Sigmoid colon (tissue), 7 donors: ENCODE measurements around the gene ZMYM1. TPM values are rescaled to one million over a fixed set of nuclear protein-coding genes. Genes with fewer than 3 reads are reported as not detected.
"Not testable (repeated sequence)": the region's sequence is repeated elsewhere in the genome, so short reads cannot be mapped to it uniquely, and the experiment has no call there.

Experiments used
- DNase-seq: peaks from one replicate; pipeline ENCODE4 v3.0.0-alpha.2; 2019
- H3K27ac ChIP-seq, 4 donors: fragments of 200-600 bp; sonication (generic); one replicate each; pipeline ENCODE4 v1.5.1; 2016 to 2019; ENCODE audit warnings: mild to moderate bottlenecking in 1 of 4
- H3K27me3 ChIP-seq, 3 donors: fragments of 200-600 bp; sonication (generic); one replicate each; pipeline ENCODE4 v1.5.1; 2019; ENCODE audit warnings: mild to moderate bottlenecking in 1 of 3
- H3K36me3 ChIP-seq, 4 donors: fragments of 200-600 bp; sonication (generic); one replicate each; pipeline ENCODE4 v1.5.1; 2016 to 2019
- H3K4me1 ChIP-seq, 4 donors: fragments of 200-600 bp; sonication (generic); one replicate each; pipeline ENCODE4 v1.5.1; 2017 to 2019
- H3K4me3 ChIP-seq, 4 donors: fragments of 200-600 bp; sonication (generic); one replicate each; pipeline ENCODE4 v1.5.1; 2017 to 2019; ENCODE audit warnings: mild to moderate bottlenecking in 2 of 4, moderate library complexity in 1 of 4
- H3K9me3 ChIP-seq, 4 donors: fragments of 200-600 bp in 3 of 4; sonication (generic) in 3 of 4; one replicate each; pipeline versions ENCODE4 v1.5.1 to v1.6.1; 2013 to 2019
- EP300 ChIP-seq, 4 donors: sonication (generic); formaldehyde crosslinking; IDR thresholded peaks; one replicate each; pipeline ENCODE4 v1.6.1; 2017; ENCODE audit warnings: antibody characterized with exemption in 4 of 4
- POLR2A ChIP-seq, 2 donors: fragments of 450-650 bp; IDR thresholded peaks; one replicate each; pipeline ENCODE4 v1.6.1; 2016; ENCODE audit warnings: antibody characterized with exemption in 2 of 2, mild to moderate bottlenecking in 2 of 2, moderate library complexity in 2 of 2
- POLR2AphosphoS5 ChIP-seq, 4 donors: sonication (generic); formaldehyde crosslinking; IDR thresholded peaks; one replicate each; pipeline ENCODE4 v1.6.1; 2017; ENCODE audit warnings: antibody characterized with exemption in 4 of 4
- WGBS, 2 donors: extraction: QIAGEN DNeasy Blood & Tissue Kit; methylation state at CpG; one replicate each; pipeline ENCODE4 v1.1.7; 2013; 5-methylcytosine and 5-hydroxymethylcytosine counted together
- intact Hi-C: fragments of 100-400 bp; cut with DNase I; formaldehyde crosslinking; loops from one replicate; pipeline ENCODE4 v1.15.1; 2023
- polyA plus RNA-seq, 3 donors: library from polyadenylated mRNA; stranded (reverse); fragments of 200-250 nt; gene quantifications; one replicate each; pipeline ENCODE4 v1.2.3, GENCODE V29; 2013
- total RNA-seq, 4 donors: library from RNA; depleted of rRNA; stranded (reverse); fragments of >200 nt; gene quantifications; one replicate each; pipeline ENCODE4 v1.1.0, GENCODE V29; 2016
- TF ChIP-seq, protein P1 (sequence below), 4 experiments: fragments of 450-650 bp in 3 of 4; fragments of 200-600 bp in 1 of 4; IDR thresholded peaks; one replicate each; pipeline ENCODE4 v1.5.1; 2016 to 2019; ENCODE audit warnings: antibody characterized with exemption in 4 of 4, mild to moderate bottlenecking in 3 of 4, moderate library complexity in 2 of 4
- donor health status: healthy with polysubstance abuse.
- donor health status: Bipolar disorder and iron deficiency.
- donor health status: healthy.

The ZMYM1 gene
- total and polyA plus RNA-seq, 7 donors = 1.8 to 29.6 (median 13.0) TPM

DNA sequence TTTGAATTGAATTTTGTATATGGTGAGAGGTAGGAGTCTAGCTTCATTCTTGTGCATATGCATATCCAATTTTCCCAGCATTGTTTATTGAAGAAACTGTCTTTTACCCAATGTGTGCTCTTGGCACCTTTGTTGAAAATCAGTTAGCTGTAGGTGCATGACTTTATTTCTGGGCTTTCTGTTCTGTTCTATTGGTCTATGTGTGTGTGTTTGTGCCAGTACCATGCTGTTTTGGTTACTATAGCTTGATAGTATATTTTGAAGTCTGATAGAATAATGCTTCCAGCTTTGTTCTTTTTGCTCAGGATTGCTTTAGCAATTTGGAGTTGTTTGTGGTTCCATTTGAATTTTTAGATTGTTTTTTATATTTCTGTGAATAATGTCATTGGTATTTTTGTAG is 9.4 kb upstream of the ZMYM1 start:
- Histone ChIP-seq H3K4me1 (no peaks in the 10 kb centered on the region), H3K27me3 (no peaks in the 10 kb centered on the region), H3K9me3 (peaks cover 0 to 3% (median 1%) of the 10 kb centered on the region in 4 donors), H3K36me3 (no peaks in the 10 kb centered on the region), H3K4me3 (no peak overlapping the region), H3K27ac (no peak overlapping the region)
- intact Hi-C loops = no loop called here
- TF ChIP-seq POLR2A (IDR thresholded peaks at IDR 0.05) = no peak
- TF ChIP-seq, protein P1, sequence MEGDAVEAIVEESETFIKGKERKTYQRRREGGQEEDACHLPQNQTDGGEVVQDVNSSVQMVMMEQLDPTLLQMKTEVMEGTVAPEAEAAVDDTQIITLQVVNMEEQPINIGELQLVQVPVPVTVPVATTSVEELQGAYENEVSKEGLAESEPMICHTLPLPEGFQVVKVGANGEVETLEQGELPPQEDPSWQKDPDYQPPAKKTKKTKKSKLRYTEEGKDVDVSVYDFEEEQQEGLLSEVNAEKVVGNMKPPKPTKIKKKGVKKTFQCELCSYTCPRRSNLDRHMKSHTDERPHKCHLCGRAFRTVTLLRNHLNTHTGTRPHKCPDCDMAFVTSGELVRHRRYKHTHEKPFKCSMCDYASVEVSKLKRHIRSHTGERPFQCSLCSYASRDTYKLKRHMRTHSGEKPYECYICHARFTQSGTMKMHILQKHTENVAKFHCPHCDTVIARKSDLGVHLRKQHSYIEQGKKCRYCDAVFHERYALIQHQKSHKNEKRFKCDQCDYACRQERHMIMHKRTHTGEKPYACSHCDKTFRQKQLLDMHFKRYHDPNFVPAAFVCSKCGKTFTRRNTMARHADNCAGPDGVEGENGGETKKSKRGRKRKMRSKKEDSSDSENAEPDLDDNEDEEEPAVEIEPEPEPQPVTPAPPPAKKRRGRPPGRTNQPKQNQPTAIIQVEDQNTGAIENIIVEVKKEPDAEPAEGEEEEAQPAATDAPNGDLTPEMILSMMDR (IDR thresholded peaks at IDR 0.05) = no peak
- no peak for TF ChIP-seq EP300 (IDR thresholded peaks at IDR 0.05)
- no peak for DNase-seq

DNA sequence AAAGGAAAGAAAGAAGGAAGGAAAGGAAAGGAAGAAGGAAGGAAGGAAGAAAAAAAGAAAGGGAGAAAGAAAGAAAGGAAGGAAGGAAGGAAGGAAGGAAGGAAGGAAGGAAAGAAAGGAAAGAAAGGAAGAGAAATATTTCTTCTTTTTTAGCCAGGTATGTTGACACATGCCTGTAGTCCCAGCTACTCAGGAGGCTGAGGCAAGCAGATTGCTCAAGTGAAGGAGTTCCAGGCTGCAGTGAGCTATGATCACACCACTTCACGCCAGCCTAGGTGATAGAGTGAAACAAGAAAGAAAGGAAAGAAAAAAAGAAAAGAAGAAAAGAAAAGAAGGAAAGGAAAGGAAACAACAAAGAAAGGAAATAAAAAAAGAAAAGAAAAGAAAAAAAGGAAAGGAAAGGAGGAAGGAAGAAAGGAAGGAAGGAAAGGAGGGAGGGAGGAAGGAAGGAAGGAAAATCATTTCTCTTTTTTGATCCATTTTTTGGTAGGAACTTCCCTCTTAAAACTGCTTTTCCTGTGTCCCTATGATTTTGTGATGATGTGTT is 5.8 kb upstream of the ZMYM1 start:
- Histone ChIP-seq H3K9me3 (peaks cover 0 to 3% (median 2%) of the 10 kb centered on the region in 4 donors), H3K4me1 (no peaks in the 10 kb centered on the region), H3K27ac (no peak overlapping the region), H3K27me3 (no peaks in the 10 kb centered on the region), H3K36me3 (no peaks in the 10 kb centered on the region), H3K4me3 (no peak overlapping the region)
- no peak for DNase-seq
- TF ChIP-seq, protein P1 (IDR thresholded peaks at IDR 0.05) = no peak
- TF ChIP-seq POLR2AphosphoS5 (IDR thresholded peaks at IDR 0.05) = no peak
- no peak for TF ChIP-seq EP300 (IDR thresholded peaks at IDR 0.05)
- TF ChIP-seq POLR2A (IDR thresholded peaks at IDR 0.05) = no peak
- 93 to 94% methylated on average over 1 of the region's 1 CpG for WGBS, 2 donors
- intact Hi-C loops = no loop called here

DNA sequence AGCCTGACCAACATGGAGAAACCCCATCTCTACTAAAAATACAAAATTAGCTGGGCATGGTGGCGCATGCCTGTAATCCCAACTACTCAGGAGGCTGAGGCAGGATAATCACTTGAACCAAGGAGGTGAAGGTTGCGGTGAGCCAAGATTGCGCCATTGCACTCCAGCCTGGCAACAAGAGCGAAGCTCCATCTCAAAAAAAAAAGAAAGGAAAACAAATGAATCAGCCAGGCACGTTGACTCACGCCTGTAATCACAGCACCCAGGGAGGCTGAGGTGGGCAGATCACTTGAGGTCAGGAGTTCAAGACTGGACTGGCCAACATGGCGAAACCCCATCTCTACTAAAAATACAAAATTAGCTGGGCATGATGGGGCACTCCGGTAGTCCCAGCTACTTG is 2.8 kb upstream of the ZMYM1 start:
- peaks cover 0 to 22% (median 14%) of the 10 kb centered on the region in 4 donors for H3K4me1 ChIP-seq
- H3K27me3 ChIP-seq, H3K9me3 ChIP-seq, intact Hi-C loops, H3K36me3 ChIP-seq, DNase-seq, H3K4me3 ChIP-seq, H3K27ac ChIP-seq: not testable (repeated sequence)
- whole genome bisulfite sequencing, 2 donors = 83 to 84% methylated on average over 8 of the region's 8 CpGs

DNA sequence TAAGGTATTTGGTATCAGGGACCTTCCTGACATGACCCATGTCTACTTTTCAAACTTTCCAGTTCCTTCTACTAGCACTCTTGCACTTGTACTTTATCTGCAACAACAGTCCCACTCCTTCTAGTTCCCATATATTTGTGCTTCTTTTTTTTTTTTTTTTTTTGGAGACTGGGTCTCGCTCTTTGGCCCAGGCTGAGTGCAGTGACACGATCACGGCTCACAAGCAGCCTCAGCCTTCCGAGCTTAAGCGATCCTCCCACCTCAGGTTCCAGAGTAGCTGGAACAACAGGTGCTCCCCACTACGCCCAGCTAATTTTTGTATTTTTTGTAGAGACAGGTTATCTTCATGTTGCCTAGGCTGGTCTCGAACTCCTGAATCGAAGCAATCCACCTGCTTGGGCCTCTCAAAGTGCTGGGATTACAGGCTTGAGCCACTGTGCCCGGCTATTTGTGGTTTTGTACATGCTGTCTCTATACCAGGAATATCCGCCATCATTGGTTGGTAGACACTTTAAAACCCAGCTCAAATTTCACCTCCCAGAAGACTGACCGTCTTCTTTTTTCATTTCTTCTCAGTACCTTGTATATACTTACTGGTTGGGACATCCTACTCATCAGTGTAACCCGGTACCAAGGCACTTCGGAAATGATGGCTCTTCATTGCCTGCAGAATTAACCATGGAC is 1.1 kb downstream of the ZMYM1 start:
- intact Hi-C loops = no loop called here
- Histone ChIP-seq H3K4me3 (peak overlapping the region; percentile 60 to 71 (median 63)), H3K36me3 (no peaks in the 10 kb centered on the region), H3K4me1 (peaks cover 0 to 22% (median 14%) of the 10 kb centered on the region in 4 donors), H3K9me3 (no peaks in the 10 kb centered on the region), H3K27ac (peak overlapping the region; percentile 86 to 91 (median 88)), H3K27me3 (no peaks in the 10 kb centered on the region)
- DNase-seq = no peak
- TF ChIP-seq POLR2AphosphoS5 (IDR thresholded peaks at IDR 0.05) (no peak), EP300 (IDR thresholded peaks at IDR 0.05) (no peak), POLR2A (IDR thresholded peaks at IDR 0.05) (no peak)
- TF ChIP-seq, protein P1 (IDR thresholded peaks at IDR 0.05) = no peak
- 90 to 94% methylated on average over 13 of the region's 13 CpGs for WGBS, 2 donors

DNA sequence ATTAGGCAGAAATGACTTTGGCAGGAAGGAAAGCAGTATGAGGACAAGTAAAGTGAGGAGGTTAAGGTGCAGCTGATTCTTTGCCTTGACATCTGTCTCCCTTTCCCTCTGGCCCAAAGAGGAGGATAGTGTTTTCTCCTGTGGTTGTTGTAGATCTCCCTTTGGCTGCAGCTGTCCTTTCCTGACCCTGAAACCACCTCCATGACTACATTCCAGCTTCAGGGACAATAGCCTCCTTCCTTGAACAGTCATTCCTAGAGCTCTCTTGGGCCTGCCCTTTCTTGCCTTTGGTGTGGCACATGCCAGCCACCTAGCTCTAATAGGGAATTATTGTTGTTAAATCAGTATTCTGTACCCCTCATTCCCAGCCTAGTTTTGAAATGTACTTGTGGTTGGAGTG is 6.2 kb downstream of the ZMYM1 start:
- H3K9me3 ChIP-seq = no peaks in the 10 kb centered on the region
- H3K27ac ChIP-seq = no peak overlapping the region
- no peak overlapping the region for H3K4me3 ChIP-seq
- H3K36me3 ChIP-seq = no peaks in the 10 kb centered on the region
- peaks cover 0 to 8% (median 6%) of the 10 kb centered on the region in 4 donors for H3K4me1 ChIP-seq
- TF ChIP-seq, protein P1 (IDR thresholded peaks at IDR 0.05) = no peak
- TF ChIP-seq POLR2AphosphoS5 (IDR thresholded peaks at IDR 0.05) (no peak), EP300 (IDR thresholded peaks at IDR 0.05) (no peak), POLR2A (IDR thresholded peaks at IDR 0.05) (no peak)
- no peak for DNase-seq
- no peaks in the 10 kb centered on the region for H3K27me3 ChIP-seq
- intact Hi-C loops = no loop called here
